ENCODE measurements around the gene AP3S1.
"Not testable (repeated sequence)": the region's sequence is repeated elsewhere in the genome, so short reads cannot be mapped to it uniquely, and the experiment has no call there.

The AP3S1 gene

DNA sequence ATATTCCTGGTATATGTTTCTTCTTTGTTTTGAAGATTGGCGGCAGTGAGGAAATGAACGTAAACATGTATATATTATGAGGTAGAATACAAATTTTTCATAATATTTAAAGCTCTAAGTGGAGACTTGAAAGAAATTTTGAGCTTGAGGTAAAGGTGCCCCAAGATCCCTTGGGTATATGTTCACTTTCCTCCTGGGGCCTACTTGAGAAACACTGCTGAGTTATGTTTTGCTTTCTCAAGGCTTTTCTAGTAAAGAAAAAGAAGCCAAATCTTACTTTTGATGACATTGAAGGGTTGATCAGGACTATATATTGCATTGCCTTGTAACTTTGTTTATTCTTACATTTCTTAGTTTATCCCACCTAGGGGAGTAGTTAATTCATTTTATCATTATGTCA lies 30.7 kb downstream of the AP3S1 start:
- TF ChIP-seq, protein P1, sequence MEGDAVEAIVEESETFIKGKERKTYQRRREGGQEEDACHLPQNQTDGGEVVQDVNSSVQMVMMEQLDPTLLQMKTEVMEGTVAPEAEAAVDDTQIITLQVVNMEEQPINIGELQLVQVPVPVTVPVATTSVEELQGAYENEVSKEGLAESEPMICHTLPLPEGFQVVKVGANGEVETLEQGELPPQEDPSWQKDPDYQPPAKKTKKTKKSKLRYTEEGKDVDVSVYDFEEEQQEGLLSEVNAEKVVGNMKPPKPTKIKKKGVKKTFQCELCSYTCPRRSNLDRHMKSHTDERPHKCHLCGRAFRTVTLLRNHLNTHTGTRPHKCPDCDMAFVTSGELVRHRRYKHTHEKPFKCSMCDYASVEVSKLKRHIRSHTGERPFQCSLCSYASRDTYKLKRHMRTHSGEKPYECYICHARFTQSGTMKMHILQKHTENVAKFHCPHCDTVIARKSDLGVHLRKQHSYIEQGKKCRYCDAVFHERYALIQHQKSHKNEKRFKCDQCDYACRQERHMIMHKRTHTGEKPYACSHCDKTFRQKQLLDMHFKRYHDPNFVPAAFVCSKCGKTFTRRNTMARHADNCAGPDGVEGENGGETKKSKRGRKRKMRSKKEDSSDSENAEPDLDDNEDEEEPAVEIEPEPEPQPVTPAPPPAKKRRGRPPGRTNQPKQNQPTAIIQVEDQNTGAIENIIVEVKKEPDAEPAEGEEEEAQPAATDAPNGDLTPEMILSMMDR (IDR thresholded peaks at IDR 0.05; ENCODE audit: low read depth, low read length) = no peak

DNA sequence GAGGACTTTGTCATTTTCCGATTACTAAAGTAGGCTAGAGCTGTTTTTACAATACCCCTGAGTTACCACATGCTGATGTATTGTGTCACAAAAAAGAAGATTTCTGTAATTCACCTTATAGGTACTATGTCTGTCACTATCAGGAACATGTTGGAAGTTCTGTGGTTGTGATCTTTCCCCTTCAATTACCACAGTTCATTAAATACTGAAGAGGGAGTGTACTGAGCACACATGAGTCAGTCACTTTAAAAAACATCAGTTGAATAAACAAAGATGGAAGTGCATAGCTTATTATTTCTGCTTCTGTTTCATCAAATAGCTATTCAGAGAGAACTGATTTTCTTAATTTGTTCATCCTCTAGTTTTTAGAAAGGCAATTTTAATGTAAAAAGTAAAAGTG lies 31.7 kb downstream of the AP3S1 start:
- peak; percentile 7 for DNase-seq (ENCODE audit: extremely low read depth, low read depth)
- TF ChIP-seq, protein P1 (IDR thresholded peaks at IDR 0.05; ENCODE audit: low read depth, low read length) = no peak

More for the DNA sequence above, 30.7 kb downstream of the AP3S1 start:
- no peak for DNase-seq (ENCODE audit: extremely low read depth, low read depth)

DNA sequence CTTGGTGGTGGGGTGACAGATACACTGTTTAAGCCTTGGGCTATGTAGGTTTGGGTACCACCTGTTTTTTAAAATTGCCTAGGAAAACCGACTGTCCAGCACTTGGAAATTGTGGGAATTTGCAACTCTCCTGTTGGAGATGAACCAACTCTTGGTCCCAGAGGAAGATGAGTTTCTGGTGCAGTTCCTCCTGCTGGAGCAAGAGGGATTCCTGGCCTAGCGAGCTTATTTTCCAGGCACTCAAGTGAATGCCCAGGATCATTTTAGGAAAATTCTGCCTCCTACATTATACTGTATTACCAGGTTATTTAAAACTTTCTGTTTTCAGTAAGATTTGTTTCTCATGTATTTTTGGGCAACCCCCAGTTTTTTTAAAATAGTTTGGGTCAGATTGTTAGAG lies 33.7 kb downstream of the AP3S1 start:
- TF ChIP-seq, protein P1 (IDR thresholded peaks at IDR 0.05; ENCODE audit: low read depth, low read length) = no peak
- no peak for DNase-seq (ENCODE audit: extremely low read depth, low read depth)

DNA sequence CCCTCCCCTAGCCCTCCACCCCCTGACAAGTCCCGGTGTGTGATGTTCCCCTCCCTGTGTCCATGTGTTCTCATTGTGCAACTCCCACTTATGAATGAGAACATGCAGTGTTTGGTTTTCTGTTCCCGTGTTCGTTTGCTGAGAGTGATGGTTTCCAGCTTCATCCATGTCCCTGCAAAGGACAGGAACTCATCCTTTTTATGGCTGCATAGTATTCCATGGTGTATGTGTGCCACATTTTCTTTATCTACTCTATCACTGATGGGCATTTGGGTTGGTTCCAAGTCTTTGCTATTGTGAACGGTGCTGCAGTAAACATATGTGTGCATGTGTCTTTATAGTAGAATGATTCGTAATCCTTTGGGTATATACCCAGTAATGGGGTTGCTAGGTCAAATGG lies 35.6 kb downstream of the AP3S1 start:
- DNase-seq (ENCODE audit: extremely low read depth, low read depth) = not testable (repeated sequence)

DNA sequence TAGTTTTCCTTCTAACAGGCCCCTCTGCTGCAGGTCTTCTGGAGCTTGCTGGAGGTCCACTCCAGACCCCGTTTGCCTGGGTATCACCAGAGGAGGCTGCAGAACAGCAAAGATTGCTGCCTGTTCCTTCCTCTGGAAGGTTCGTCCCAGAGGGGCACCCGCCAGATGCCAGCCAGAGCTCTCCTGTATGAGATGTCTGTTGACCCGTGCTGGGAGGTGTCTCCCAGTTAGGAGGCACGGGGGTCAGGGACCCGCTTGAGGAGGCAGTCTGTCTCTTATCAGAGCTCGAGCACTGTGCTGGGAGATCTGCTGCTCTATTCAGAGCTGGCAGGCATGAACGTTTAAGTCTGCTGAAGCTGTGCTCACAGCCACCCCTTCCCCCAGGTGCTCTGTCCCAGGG lies 40.7 kb downstream of the AP3S1 start:
- not testable (repeated sequence) for DNase-seq (ENCODE audit: extremely low read depth, low read depth)

DNA sequence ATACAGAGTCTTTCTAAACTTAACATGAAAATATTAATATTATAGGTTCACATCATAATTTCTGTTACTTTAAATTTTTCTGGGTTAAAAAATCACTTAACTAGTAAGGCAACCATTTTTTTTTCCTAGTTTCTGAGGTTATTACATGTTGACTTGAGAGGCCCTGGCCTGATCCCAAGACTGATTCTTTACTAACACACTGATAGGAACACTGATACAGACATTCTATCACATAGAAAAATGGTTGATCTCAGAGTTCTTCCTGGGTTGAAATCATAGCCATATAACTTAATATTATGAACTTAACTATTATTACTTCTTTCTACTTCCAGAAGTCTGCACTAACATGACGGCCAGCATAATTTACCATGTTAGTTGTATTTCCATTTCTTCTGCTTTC lies 43.0 kb downstream of the AP3S1 start:
- TF ChIP-seq, protein P1 (IDR thresholded peaks at IDR 0.05; ENCODE audit: low read depth, low read length) = no peak
- no peak for DNase-seq (ENCODE audit: extremely low read depth, low read depth)

DNA sequence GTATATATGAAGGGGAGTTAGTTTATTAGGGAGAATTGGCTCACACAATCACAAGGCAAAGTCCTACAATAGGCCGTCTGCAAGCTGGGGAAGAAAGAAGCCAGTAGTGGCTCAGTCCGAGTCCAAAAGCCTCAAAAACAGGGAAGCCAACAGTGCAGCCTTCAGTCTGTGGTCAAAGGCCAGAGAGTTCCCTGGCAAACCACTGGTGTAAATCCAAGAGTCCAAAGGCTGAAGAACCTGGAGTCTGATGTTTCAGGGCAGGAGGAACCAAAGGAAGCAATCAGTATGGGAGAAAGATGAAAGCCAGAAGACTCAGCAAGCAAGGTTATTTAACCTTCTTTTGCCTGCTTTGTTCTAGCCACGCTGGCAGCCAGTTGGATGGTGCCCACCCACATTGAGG lies 43.5 kb downstream of the AP3S1 start:
- DNase-seq (ENCODE audit: extremely low read depth, low read depth) = not testable (repeated sequence)

DNA sequence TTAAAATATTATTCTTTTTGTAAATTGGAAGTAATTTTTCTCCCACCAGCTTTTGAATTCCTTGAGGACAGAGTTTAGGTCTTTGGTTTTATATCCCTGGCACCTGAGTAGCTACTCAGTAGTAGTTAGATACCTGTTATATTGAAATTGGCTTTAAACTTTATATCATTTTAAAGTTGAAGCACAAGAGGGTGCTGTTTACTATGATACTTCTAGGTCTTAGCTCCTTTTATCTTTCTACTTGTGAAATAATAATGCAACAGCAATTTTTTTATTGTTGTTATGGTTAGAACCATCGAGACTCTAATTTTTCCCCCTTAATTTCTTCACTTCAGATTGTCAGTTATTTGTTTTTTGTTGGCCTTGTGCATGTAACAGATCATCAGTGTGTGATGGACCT lies 46.3 kb downstream of the AP3S1 start:
- TF ChIP-seq, protein P1 (IDR thresholded peaks at IDR 0.05; ENCODE audit: low read depth, low read length) = peak; percentile 24
- peak; percentile 11 for DNase-seq (ENCODE audit: extremely low read depth, low read depth)

DNA sequence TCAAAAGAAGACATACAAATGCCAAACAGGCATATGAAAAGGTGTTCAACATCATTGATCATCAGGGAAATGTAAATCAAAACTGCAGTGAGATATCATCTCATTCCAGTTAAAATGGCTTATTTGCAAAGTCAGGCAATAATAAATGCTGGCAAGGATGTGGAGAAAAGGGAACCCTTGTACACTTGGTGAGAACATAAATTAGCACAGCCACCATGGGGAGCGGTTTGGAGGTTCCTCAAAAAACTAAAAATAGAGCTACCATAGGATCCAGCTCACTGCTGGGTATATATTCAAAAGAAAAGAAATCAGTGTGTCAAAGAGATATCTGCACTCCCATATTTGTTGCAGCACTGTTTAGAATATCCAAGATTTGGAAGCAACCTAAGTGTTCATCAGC lies 50.3 kb downstream of the AP3S1 start:
- DNase-seq (ENCODE audit: extremely low read depth, low read depth) = no peak
- TF ChIP-seq, protein P1 (IDR thresholded peaks at IDR 0.05; ENCODE audit: low read depth, low read length) = no peak
